Panc1 (cell line): ENCODE data around the gene ARHGEF2. TPM values are rescaled to one million over a fixed set of nuclear protein-coding genes. Genes with fewer than 3 reads are reported as not detected.

Source experiments
- ATAC-seq: fragments of 200-7000 bp; cut with Tn5 transposase; 2 replicates; pipeline ENCODE4 v1.9.1; 2020; ENCODE audit warnings: mild to moderate bottlenecking, moderate library complexity
- BruUV-seq: library from RNA; stranded (reverse); fragments of 400-500 nt; replicated peaks from 2 replicates; lab custom pipeline; 2021; lab: Mats Ljungman, UMichigan
- CTCF ChIA-PET: fragments of 300-600 bp; sonication (Branson Sonifier 250); formaldehyde crosslinking; loops from one replicate; lab custom pipeline; 2022; ENCODE audit warnings: antibody characterized with exemption; lab: Charles Lee
- POLR2A ChIA-PET: fragments of 300-600 bp; sonication (Branson Sonifier 250); formaldehyde crosslinking; loops from one replicate; lab custom pipeline; 2022; ENCODE audit warnings: antibody characterized with exemption; lab: Charles Lee
- DNase-seq: peaks from one replicate; pipeline ENCODE4 v3.0.0-alpha.2; 2010; ENCODE audit warnings: low read depth, low spot score
- H3K27ac ChIP-seq: 2 replicates; pipeline ENCODE4 v1.5.1; 2011; ENCODE audit warnings: mild to moderate bottlenecking, low read length, inconsistent platforms
- H3K27me3 ChIP-seq: fragments of 200-500 bp; sonication (Bioruptor generic); 2 replicates; pipeline ENCODE4 v1.6.0; 2014; ENCODE audit warnings: low read length, inconsistent platforms; ENCODE audit not compliant: control insufficient read depth, insufficient read depth
- H3K36me3 ChIP-seq: fragments of 200-500 bp; sonication (Bioruptor generic); 2 replicates; pipeline ENCODE4 v1.5.1; 2014; ENCODE audit warnings: inconsistent platforms, mild to moderate bottlenecking, low read length, moderate library complexity; ENCODE audit not compliant: control insufficient read depth, insufficient read depth
- H3K4me1 ChIP-seq: 2 replicates; pipeline ENCODE4 v1.5.1; 2011; ENCODE audit warnings: inconsistent platforms, mild to moderate bottlenecking, low read length, moderate library complexity; ENCODE audit not compliant: control insufficient read depth, insufficient read depth
- H3K4me3 ChIP-seq, 2 experiments: 2 replicates each; pipeline ENCODE4 v1.5.1; 2011 to 2012; ENCODE audit warnings: low read depth in 2 of 2, low read length in 2 of 2, mild to moderate bottlenecking in 2 of 2, inconsistent platforms in 1 of 2, moderate library complexity in 1 of 2
- H3K9me3 ChIP-seq: fragments of 200-500 bp; sonication (Bioruptor generic); 2 replicates; pipeline ENCODE4 v1.5.1; 2014; ENCODE audit warnings: low read depth, mild to moderate bottlenecking, inconsistent platforms, low read length, moderate library complexity; ENCODE audit not compliant: control insufficient read depth, insufficient read depth
- POLR2AphosphoS5 ChIP-seq: IDR thresholded peaks from 2 replicates; pipeline ENCODE4 v1.6.1; 2012; ENCODE audit warnings: mild to moderate bottlenecking, low read depth, low read length, moderate library complexity
- REST ChIP-seq, 2 experiments: IDR thresholded peaks; 2 replicates each; pipeline ENCODE4 v1.6.1; 2011 to 2012; ENCODE audit warnings: low read depth in 2 of 2, control low read depth in 1 of 2, low read length in 1 of 2, mild to moderate bottlenecking in 1 of 2, moderate library complexity in 1 of 2; ENCODE audit not compliant: insufficient read depth in 1 of 2
- SIN3A ChIP-seq: IDR thresholded peaks from 2 replicates; pipeline ENCODE4 v1.6.1; 2012; ENCODE audit warnings: low read depth, mild to moderate bottlenecking, low read length, moderate library complexity, borderline replicate concordance; ENCODE audit not compliant: insufficient read depth
- TCF7L2 ChIP-seq: IDR thresholded peaks from 2 replicates; pipeline ENCODE4 v1.6.1; 2011; ENCODE audit warnings: mild to moderate bottlenecking, low read depth, low read length, inconsistent platforms
- in situ Hi-C: cut with HindIII; loops from 2 replicates; pipeline ENCODE4 v1.10.0; 2016; ENCODE audit warnings: low sequenced_read_pairs, low pct_unique_long_range_greater_than_20kb
- intact Hi-C: fragments of 100-400 bp; cut with micrococcal nuclease; formaldehyde crosslinking; loops from one replicate; pipeline ENCODE4 v1.10.0; 2022; ENCODE audit not compliant: unreplicated experiment
- total RNA-seq: library from RNA; stranded (reverse); gene quantifications from one replicate; pipeline ENCODE4 v1.2.1, GENCODE V29; 2021; ENCODE audit not compliant: unreplicated experiment
- TF ChIP-seq, protein P1 (sequence below): fragments of 450-650 bp; IDR thresholded peaks from 2 replicates; pipeline ENCODE4 v1.5.1; 2017; ENCODE audit warnings: mild to moderate bottlenecking

Gene ARHGEF2
- total RNA-seq, 1 experiment from 2014 or later, result 87.0 TPM

- Histone ChIP-seq H3K27ac (no peak overlapping the region), H3K27me3 (no peaks in the 10 kb centered on the region), H3K9me3 (no peaks in the 10 kb centered on the region), H3K4me3 (no peak overlapping the region), H3K36me3 (peaks cover 23% of the 10 kb centered on the region), H3K4me1 (peaks cover under 1% of the 10 kb centered on the region; the same call in 1 of the 2 replicates)
- ChIA-PET POLR2A (interaction anchor here (0.7 kb wide), 1 partner anchor 12 kb away, joined by 5 read pairs; no protein-coding TSS in a partner anchor), CTCF (no interaction called here)
- no peak for TF ChIP-seq TCF7L2
- no peak for TF ChIP-seq SIN3A
- TF ChIP-seq REST (IDR thresholded peaks at IDR 0.05; ENCODE audit: insufficient read depth in 1 of 2, low read depth in 2 of 2, low read length in 1 of 2), result no peak
- TF ChIP-seq POLR2AphosphoS5, result no peak
- TF ChIP-seq, protein P1, sequence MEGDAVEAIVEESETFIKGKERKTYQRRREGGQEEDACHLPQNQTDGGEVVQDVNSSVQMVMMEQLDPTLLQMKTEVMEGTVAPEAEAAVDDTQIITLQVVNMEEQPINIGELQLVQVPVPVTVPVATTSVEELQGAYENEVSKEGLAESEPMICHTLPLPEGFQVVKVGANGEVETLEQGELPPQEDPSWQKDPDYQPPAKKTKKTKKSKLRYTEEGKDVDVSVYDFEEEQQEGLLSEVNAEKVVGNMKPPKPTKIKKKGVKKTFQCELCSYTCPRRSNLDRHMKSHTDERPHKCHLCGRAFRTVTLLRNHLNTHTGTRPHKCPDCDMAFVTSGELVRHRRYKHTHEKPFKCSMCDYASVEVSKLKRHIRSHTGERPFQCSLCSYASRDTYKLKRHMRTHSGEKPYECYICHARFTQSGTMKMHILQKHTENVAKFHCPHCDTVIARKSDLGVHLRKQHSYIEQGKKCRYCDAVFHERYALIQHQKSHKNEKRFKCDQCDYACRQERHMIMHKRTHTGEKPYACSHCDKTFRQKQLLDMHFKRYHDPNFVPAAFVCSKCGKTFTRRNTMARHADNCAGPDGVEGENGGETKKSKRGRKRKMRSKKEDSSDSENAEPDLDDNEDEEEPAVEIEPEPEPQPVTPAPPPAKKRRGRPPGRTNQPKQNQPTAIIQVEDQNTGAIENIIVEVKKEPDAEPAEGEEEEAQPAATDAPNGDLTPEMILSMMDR, result no peak
- no TSS peak for BruUV-seq
- no peak for ATAC-seq
- intact Hi-C loops (no loop called here), in situ Hi-C loops (no loop called here)
- DNase-seq, result no peak
Measured at GRCh38 chr1:155952505-155952890, 25.8 kb downstream of the ARHGEF2 start.

DNA sequence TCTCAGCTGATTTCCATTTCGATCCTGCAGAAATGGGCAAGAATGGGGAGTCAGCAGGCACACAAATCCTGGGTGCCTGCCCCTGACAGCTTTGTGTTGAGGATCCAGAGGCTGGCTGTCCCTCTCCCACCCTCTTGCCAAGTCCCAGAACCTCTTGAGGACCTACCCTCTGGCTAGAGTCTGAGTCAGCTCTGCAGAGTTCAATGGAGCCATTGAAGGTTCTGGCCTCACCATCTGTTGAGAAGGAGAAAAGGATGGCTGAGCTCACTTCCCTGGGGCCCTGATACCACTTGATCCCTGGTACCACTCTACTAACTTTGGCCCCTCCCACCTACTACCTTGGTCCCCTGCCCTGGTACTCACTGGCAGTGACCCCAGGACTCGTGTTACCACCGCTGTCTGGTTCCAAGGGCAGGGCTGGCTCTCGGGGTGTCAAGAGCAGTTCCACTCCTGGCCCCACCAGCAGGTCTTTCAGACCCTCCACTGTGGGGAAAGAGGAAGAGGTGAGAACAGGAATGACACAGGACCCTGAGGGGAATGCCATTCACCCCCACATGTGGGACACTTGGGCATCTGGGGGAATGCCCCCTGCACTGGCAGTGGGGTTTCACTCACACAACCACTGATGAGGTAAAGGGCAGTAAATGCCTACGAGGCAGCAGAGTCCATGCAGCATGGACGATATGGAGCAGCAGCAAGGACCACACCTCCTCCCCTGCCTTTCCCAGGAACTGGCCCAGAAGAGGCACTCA, 26.4 kb downstream of the ARHGEF2 start:
- ATAC-seq (no peak), DNase-seq (no peak)
- no peaks in the 10 kb centered on the region for H3K27me3 ChIP-seq
- peaks cover 6% of the 10 kb centered on the region for H3K4me1 ChIP-seq
- intact Hi-C loops, result no loop called here
- no peak overlapping the region for H3K27ac ChIP-seq
- TF ChIP-seq, protein P1, result no peak
- no peak for TF ChIP-seq REST (IDR thresholded peaks at IDR 0.05; ENCODE audit: insufficient read depth in 1 of 2, low read depth in 2 of 2, low read length in 1 of 2)
- no peak for TF ChIP-seq POLR2AphosphoS5
- no peak for TF ChIP-seq SIN3A
- no peak for TF ChIP-seq TCF7L2
- POLR2A ChIA-PET, result no interaction called here
- CTCF ChIA-PET, result no interaction called here
- no peak overlapping the region for H3K4me3 ChIP-seq
- H3K36me3 ChIP-seq, result peaks cover 21% of the 10 kb centered on the region
- in situ Hi-C loops, result no loop called here
- BruUV-seq, result no TSS peak
- H3K9me3 ChIP-seq, result no peaks in the 10 kb centered on the region
